ENCODE measurements around the gene LTK.

LTK gene

DNA sequence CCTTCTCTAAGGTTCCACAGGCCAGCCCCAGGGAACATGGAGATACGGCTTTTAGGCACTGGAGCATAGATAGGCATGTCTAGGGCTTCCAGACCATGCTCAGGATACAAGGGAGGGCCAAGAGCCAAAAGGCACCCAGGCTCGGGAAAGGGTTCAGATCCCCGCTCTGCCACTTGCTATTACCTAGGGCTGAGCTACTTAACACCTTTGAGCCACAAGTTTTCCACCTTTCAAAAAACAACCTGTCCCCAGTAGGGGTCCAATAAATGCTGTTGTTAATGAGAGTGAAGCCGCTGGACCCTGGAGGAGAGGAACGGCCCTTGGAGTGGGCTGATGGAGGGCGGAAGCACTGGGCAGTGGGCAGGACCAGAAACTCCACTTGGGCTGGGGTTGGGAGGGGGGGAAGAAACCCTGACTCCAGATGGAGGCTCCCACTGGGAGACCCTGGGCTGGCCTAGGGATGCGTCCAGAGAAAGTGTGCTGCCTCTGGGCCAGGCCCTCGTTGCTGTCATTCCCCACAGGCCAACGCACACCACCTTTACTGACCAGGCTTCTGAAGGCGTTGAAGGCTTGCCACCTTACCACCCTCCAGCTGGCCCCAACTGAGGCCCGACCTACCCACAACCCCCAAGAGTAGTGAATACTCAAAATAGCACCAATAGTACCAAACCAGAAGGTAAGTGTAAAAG, 28.5 kb downstream of the LTK start:
- Histone ChIP-seq H3K36me3 (ENCODE audit: control insufficient read depth, insufficient read depth, low read length) (peaks cover 10% of the 10 kb centered on the region), H3K27me3 (replicated peaks; ENCODE audit: control insufficient read depth, insufficient read depth, low read length) (no peaks in the 10 kb centered on the region), H3K4me3 (replicated peaks; ENCODE audit: low read depth, low read length) (no peak overlapping the region)
- DNase-seq (ENCODE audit: extremely low read depth, insufficient read length), result no peak
- no peak for TF ChIP-seq CTCF (IDR thresholded peaks at IDR 0.05; ENCODE audit: insufficient read depth, low read length, poor library complexity, severe bottlenecking)

DNA sequence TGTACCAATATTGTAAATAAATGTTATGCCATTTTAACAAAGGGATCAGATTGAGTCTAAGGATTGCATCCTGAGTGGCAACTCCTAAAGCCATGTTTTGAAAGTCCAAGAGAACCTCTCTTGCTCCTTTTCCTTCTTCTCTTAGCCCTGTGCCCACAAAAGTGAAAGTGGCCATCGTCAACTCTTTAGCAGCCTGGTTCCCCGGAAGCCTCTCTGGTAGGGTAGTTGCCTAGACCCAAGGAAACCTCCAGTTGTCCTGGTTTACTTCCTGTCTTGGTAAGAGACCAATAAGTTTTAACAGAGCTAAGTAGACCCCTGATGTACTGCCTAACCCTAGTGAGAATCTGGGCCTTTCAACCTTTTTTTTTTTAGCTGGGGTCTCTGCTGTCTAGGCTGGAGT, 30.1 kb downstream of the LTK start:
- H3K27me3 ChIP-seq (replicated peaks; ENCODE audit: control insufficient read depth, insufficient read depth, low read length), result no peaks in the 10 kb centered on the region
- DNase-seq (ENCODE audit: extremely low read depth, insufficient read length), result no peak
- no peak overlapping the region for H3K4me3 ChIP-seq (replicated peaks; ENCODE audit: low read depth, low read length)
- no peak for TF ChIP-seq CTCF (IDR thresholded peaks at IDR 0.05; ENCODE audit: insufficient read depth, low read length, poor library complexity, severe bottlenecking)
- H3K36me3 ChIP-seq (ENCODE audit: control insufficient read depth, insufficient read depth, low read length), result peaks cover 14% of the 10 kb centered on the region

DNA sequence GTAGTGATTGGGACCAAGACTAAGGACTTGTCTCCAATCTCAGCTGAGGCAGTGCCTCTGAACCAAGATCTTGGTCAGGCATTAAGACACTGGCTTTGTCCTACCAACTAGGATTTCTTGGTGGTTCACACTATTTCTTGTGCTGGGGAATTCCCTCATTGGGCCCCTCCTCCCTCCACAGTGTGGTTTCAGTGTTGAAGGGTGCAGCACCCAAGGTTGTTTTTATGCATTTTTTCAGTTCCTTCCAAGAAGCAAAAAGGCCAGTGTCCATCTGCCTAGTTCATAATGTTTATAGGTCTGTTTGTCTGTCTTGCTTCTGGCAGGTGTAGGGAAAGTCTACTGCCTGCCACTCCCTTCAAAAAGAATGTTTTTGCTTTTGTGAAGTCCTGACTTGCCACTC, 30.5 kb downstream of the LTK start:
- no peak overlapping the region for H3K4me3 ChIP-seq (replicated peaks; ENCODE audit: low read depth, low read length)
- no peaks in the 10 kb centered on the region for H3K27me3 ChIP-seq (replicated peaks; ENCODE audit: control insufficient read depth, insufficient read depth, low read length)
- no peak for DNase-seq (ENCODE audit: extremely low read depth, insufficient read length)
- peaks cover 14% of the 10 kb centered on the region for H3K36me3 ChIP-seq (ENCODE audit: control insufficient read depth, insufficient read depth, low read length)
- no peak for TF ChIP-seq CTCF (IDR thresholded peaks at IDR 0.05; ENCODE audit: insufficient read depth, low read length, poor library complexity, severe bottlenecking)

DNA sequence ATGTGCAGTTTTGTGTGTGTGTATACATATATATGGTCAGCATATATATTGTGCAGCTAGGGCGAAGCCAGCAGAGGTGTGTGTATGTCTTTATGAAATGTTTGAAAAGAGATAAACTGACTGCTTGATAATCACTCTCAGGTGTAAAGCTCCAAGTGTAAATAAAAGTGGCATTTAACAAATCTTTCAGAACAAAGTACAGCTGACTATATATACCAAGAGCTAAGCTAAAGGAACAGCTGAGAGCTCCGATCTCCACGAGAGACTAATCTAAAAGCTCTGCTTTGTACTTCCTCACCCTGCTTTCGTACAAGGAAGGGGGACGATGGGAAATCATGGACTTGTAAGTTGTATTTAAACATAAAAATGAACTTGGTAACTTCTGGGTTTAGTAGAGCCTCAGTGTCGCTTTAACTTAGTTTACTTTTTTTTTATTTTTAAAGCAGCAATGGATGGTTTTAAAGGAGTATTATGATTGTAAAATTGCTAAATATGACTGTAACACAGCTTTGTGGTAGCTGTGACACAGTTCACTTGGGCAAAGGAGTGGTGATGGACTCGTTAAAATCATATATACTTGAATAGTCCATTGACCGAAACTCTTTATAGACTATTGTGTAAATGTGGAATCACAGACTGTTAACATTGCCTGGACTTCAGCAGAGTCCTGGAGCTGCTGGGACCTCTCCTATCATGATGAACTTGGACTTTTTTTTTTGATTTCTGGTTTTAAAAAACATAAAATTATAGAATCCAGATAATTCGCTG, 31.3 kb downstream of the LTK start:
- Histone ChIP-seq H3K36me3 (ENCODE audit: control insufficient read depth, insufficient read depth, low read length) (peaks cover 15% of the 10 kb centered on the region), H3K4me3 (replicated peaks; ENCODE audit: low read depth, low read length) (no peak overlapping the region), H3K27me3 (replicated peaks; ENCODE audit: control insufficient read depth, insufficient read depth, low read length) (no peaks in the 10 kb centered on the region)
- TF ChIP-seq CTCF (IDR thresholded peaks at IDR 0.05; ENCODE audit: insufficient read depth, low read length, poor library complexity, severe bottlenecking), result no peak
- DNase-seq (ENCODE audit: extremely low read depth, insufficient read length), result no peak

DNA sequence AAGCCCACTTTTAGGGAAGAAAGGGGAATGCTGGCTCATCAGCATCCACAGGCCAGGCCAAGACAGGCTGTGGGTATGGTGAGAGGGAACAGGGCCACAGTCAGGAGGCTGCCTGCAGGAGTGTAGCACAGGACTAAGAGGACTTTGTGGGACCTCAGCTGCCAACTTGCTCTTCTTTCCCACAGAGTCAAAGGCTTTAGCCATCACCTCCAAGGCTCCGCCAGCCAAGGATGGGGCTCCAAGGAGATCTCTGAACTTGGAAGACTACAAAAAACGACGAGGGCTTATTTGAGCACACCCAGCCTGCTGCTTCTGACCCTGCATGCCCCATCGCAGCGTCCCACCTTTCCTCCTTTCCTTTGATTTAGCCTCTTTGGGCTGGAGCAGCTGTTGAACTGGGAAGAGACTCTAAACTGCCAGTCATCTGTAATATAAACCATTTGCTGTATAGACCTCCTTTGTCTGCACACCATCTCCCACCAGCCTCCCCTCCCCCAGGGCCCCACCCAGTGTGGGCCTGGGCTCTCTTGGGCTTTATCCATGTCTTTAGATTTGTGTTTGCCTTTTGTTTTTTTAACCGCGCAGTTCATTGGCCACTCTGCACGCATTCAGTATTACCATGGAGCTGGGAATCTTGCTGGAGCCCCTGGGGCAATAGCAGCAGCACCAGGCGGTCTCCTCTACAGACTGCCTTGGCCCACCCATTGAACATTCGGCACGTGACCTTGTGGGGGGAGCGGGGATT, 33.1 kb downstream of the LTK start:
- Histone ChIP-seq H3K4me3 (replicated peaks; ENCODE audit: low read depth, low read length) (no peak overlapping the region), H3K36me3 (ENCODE audit: control insufficient read depth, insufficient read depth, low read length) (peaks cover 23% of the 10 kb centered on the region), H3K27me3 (replicated peaks; ENCODE audit: control insufficient read depth, insufficient read depth, low read length) (no peaks in the 10 kb centered on the region)
- no peak for TF ChIP-seq CTCF (IDR thresholded peaks at IDR 0.05; ENCODE audit: insufficient read depth, low read length, poor library complexity, severe bottlenecking)
- no peak for DNase-seq (ENCODE audit: extremely low read depth, insufficient read length)
